Spleen (tissue), 7 donors: Measurements from ENCODE around the gene TMC6.

ENCODE experiments used
- POLR2A ChIP-seq, 3 donors: fragments of 450-650 bp; IDR thresholded peaks; one replicate each; pipeline ENCODE4 v1.5.1; 2017; ENCODE audit warnings: antibody characterized with exemption in 3 of 3, mild to moderate bottlenecking in 1 of 3
- POLR2AphosphoS5 ChIP-seq, 3 donors: sonication (generic); formaldehyde crosslinking; IDR thresholded peaks; one replicate each; pipeline ENCODE4 v1.5.1; 2017; ENCODE audit warnings: antibody characterized with exemption in 3 of 3
- TF ChIP-seq, protein P1 (sequence below), 11 experiments: fragments of 200-600 bp in 7 of 11; fragments of 450-650 bp in 4 of 11; sonication (generic) in 4 of 11; IDR thresholded peaks in 8 of 11; conservative IDR thresholded peaks in 3 of 11; 1 replicate in 7 of 11; 2 replicates in 4 of 11; pipeline versions ENCODE4 v1.4.0 to v1.8.0; 2016 to 2021; ENCODE audit warnings: antibody characterized with exemption in 11 of 11, inconsistent platforms in 4 of 11, mild to moderate bottlenecking in 1 of 11
- donor health status: DM: no; HTN: no; CAD: no; lungs with moderate emphysema.
- donor health status: DM: no; HTN: no; CAD: no.
- donor health status: DM: no; HTN: no; CAD: no.

DNA sequence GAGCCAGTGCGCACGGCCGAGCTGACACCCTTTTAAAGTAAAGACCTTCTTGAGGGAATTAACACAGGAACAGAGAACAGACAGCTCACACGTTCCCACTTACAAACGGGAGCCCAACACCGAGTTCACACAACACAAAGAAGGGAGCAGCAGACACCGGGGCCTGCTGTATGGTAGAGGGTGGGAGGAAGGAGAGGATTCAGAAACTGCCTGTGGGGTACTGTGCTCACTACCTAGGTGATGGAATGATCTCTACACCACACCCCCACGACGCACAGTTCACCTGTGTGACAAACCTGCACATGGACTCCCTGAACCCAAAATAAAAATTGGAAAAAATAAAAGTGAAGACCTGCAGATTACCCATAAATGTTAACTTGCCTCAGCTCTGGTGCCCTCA, 32.5 kb downstream of the TMC6 start:
- TF ChIP-seq POLR2A (IDR thresholded peaks at IDR 0.05) (no peak), POLR2AphosphoS5 (IDR thresholded peaks at IDR 0.05) (no peak)
- TF ChIP-seq, protein P1, sequence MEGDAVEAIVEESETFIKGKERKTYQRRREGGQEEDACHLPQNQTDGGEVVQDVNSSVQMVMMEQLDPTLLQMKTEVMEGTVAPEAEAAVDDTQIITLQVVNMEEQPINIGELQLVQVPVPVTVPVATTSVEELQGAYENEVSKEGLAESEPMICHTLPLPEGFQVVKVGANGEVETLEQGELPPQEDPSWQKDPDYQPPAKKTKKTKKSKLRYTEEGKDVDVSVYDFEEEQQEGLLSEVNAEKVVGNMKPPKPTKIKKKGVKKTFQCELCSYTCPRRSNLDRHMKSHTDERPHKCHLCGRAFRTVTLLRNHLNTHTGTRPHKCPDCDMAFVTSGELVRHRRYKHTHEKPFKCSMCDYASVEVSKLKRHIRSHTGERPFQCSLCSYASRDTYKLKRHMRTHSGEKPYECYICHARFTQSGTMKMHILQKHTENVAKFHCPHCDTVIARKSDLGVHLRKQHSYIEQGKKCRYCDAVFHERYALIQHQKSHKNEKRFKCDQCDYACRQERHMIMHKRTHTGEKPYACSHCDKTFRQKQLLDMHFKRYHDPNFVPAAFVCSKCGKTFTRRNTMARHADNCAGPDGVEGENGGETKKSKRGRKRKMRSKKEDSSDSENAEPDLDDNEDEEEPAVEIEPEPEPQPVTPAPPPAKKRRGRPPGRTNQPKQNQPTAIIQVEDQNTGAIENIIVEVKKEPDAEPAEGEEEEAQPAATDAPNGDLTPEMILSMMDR (IDR thresholded peaks at IDR 0.05 in 8 of 11, conservative IDR thresholded peaks at IDR 0.05 in 3 of 11): no peak
